GM20431 (cell line): ENCODE data around the gene GHDC.
"Not testable (repeated sequence)": the region's sequence is repeated elsewhere in the genome, so short reads cannot be mapped to it uniquely, and the experiment has no call there.

Source experiments
- in situ Hi-C: fragments of 300-500 bp; cut with MseI, MboI; formaldehyde crosslinking; loops from one replicate; pipeline ENCODE4 v1.15.0; 2020; ENCODE audit warnings: low sequenced_read_pairs; ENCODE audit not compliant: unreplicated experiment

Gene GHDC

GRCh38 chr17:42210046-42210445 is 15.8 kb upstream of the GHDC start:
- in situ Hi-C loops: loop anchor here (25.0 kb wide), 1 partner anchor 202 kb away; the partner anchor contains the start of gene CAVIN1

GRCh38 chr17:42206153-42206612 is 11.9 kb upstream of the GHDC start:
- in situ Hi-C loops: loop anchor here (25.0 kb wide), 1 partner anchor 206 kb away; the partner anchor contains the start of gene CAVIN1

GRCh38 chr17:42203354-42203753 is 9.1 kb upstream of the GHDC start:
- in situ Hi-C loops: loop anchor here (25.0 kb wide), 1 partner anchor 209 kb away; the partner anchor contains the start of gene CAVIN1

- in situ Hi-C loops: loop anchor here (25.0 kb wide), 1 partner anchor 210 kb away; the partner anchor contains the start of gene CAVIN1
These were observed 8.4 kb upstream of the GHDC start for GRCh38 chr17:42202696-42203095.

- in situ Hi-C loops: loop anchor here (25.0 kb wide), 1 partner anchor 210 kb away; the partner anchor contains the start of gene CAVIN1
These were observed 7.9 kb upstream of the GHDC start for GRCh38 chr17:42202159-42202558.

GRCh38 chr17:42201458-42201772 is 7.1 kb upstream of the GHDC start:
- in situ Hi-C loops: loop anchor here (25.0 kb wide), 1 partner anchor 211 kb away; the partner anchor contains the start of gene CAVIN1

GRCh38 chr17:42200706-42201457 is 6.6 kb upstream of the GHDC start:
- in situ Hi-C loops: loop anchor here (25.0 kb wide), 1 partner anchor 211 kb away; the partner anchor contains the start of gene CAVIN1

GRCh38 chr17:42199416-42200011 is 5.2 kb upstream of the GHDC start:
- in situ Hi-C loops: loop anchor here (25.0 kb wide), 1 partner anchor 213 kb away; the partner anchor contains the start of gene CAVIN1

GRCh38 chr17:42198897-42199296 is 4.6 kb upstream of the GHDC start:
- in situ Hi-C loops: no loop called here

- in situ Hi-C loops: no loop called here
These were observed 3.4 kb upstream of the GHDC start for GRCh38 chr17:42197564-42198156.

GRCh38 chr17:42193216-42193968 is 902 bp downstream of the GHDC start:
- in situ Hi-C loops: no loop called here

- in situ Hi-C loops: no loop called here
These were observed 1.8 kb downstream of the GHDC start for GRCh38 chr17:42192189-42193126.

GRCh38 chr17:42191275-42191608 is 3.1 kb downstream of the GHDC start:
- in situ Hi-C loops: no loop called here

- in situ Hi-C loops: no loop called here
These were observed 3.6 kb downstream of the GHDC start for GRCh38 chr17:42190491-42191274.

- in situ Hi-C loops: no loop called here
These were observed 4.7 kb downstream of the GHDC start for GRCh38 chr17:42189651-42189965.

GRCh38 chr17:42188749-42189650 is 5.3 kb downstream of the GHDC start:
- in situ Hi-C loops: no loop called here

- in situ Hi-C loops: no loop called here
These were observed 6.5 kb downstream of the GHDC start for GRCh38 chr17:42187833-42188232.

- in situ Hi-C loops: not testable (repeated sequence)
These were observed 8.1 kb downstream of the GHDC start for GRCh38 chr17:42186191-42186590.
